SK-N-SH treated with all-trans-retinoic acid at 6 μM for 48 hours (cell line): ENCODE data around the gene FOXN1.

Source experiments
- GLIS3 ChIP-seq: fragments of 250-450 bp; sonication (Bioruptor Pico); IDR thresholded peaks from 2 replicates; pipeline ENCODE4 v1.5.0; 2020; ENCODE audit warnings: mild to moderate bottlenecking, moderate library complexity
- PATZ1 ChIP-seq: fragments of 250-450 bp; sonication (Bioruptor Pico); IDR thresholded peaks from 2 replicates; pipeline ENCODE4 v1.8.0; 2020; ENCODE audit warnings: mild to moderate bottlenecking, moderate library complexity, borderline replicate concordance
- PPARA ChIP-seq: fragments of 250-450 bp; sonication (Bioruptor Pico); IDR thresholded peaks from 2 replicates; pipeline ENCODE4 v1.5.0; 2020; ENCODE audit warnings: mild to moderate bottlenecking, borderline replicate concordance
- ZFP3 ChIP-seq: fragments of 250-450 bp; sonication (Bioruptor Pico); IDR thresholded peaks from 2 replicates; pipeline ENCODE4 v1.5.0; 2020; ENCODE audit warnings: mild to moderate bottlenecking, moderate library complexity
- ZFP30 ChIP-seq: fragments of 450-650 bp; formaldehyde crosslinking; IDR thresholded peaks from 2 replicates; pipeline ENCODE4 v1.5.0; 2022; ENCODE audit warnings: mild to moderate bottlenecking, moderate library complexity
- ZNF565 ChIP-seq: fragments of 450-650 bp; formaldehyde crosslinking; conservative IDR thresholded peaks from 2 replicates; pipeline ENCODE4 v1.5.0; 2020; ENCODE audit warnings: low read depth, mild to moderate bottlenecking, moderate library complexity
- TF ChIP-seq, protein P1 (sequence below): fragments of 250-450 bp; sonication (Bioruptor Pico); IDR thresholded peaks from 2 replicates; pipeline ENCODE4 v1.5.0; 2020; ENCODE audit warnings: mild to moderate bottlenecking, moderate library complexity

GRCh38 chr17:28540231-28540630, 34.1 kb downstream of the FOXN1 start:
- TF ChIP-seq, protein P1, sequence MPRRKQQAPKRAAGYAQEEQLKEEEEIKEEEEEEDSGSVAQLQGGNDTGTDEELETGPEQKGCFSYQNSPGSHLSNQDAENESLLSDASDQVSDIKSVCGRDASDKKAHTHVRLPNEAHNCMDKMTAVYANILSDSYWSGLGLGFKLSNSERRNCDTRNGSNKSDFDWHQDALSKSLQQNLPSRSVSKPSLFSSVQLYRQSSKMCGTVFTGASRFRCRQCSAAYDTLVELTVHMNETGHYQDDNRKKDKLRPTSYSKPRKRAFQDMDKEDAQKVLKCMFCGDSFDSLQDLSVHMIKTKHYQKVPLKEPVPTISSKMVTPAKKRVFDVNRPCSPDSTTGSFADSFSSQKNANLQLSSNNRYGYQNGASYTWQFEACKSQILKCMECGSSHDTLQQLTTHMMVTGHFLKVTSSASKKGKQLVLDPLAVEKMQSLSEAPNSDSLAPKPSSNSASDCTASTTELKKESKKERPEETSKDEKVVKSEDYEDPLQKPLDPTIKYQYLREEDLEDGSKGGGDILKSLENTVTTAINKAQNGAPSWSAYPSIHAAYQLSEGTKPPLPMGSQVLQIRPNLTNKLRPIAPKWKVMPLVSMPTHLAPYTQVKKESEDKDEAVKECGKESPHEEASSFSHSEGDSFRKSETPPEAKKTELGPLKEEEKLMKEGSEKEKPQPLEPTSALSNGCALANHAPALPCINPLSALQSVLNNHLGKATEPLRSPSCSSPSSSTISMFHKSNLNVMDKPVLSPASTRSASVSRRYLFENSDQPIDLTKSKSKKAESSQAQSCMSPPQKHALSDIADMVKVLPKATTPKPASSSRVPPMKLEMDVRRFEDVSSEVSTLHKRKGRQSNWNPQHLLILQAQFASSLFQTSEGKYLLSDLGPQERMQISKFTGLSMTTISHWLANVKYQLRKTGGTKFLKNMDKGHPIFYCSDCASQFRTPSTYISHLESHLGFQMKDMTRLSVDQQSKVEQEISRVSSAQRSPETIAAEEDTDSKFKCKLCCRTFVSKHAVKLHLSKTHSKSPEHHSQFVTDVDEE (CRISPR knock-in tag), result no peak
- TF ChIP-seq PATZ1 (CRISPR knock-in tag) (no peak), ZFP30 (no peak), PPARA (CRISPR knock-in tag) (no peak), ZNF565 (CRISPR knock-in tag) (no peak), GLIS3 (CRISPR knock-in tag) (no peak), ZFP3 (CRISPR knock-in tag) (no peak)
